D721Med (cell line): ENCODE measurements around the gene ZSCAN25.
"Not testable (repeated sequence)": the region's sequence is repeated elsewhere in the genome, so short reads cannot be mapped to it uniquely, and the experiment has no call there.

Source experiments
- DNase-seq: peaks from one replicate; pipeline ENCODE4 v3.0.0; 2011; ENCODE audit warnings: low spot score; ENCODE audit not compliant: insufficient read length
- FAIRE-seq: peaks from 2 replicates; lab custom pipeline; 2011; peaks lifted over from hg19 to GRCh38; lab: Jason Lieb, UNC
- CTCF ChIP-seq: IDR thresholded peaks from 2 replicates; pipeline ENCODE4 v1.5.1; 2012; ENCODE audit warnings: mild to moderate bottlenecking, control low read depth; ENCODE audit not compliant: insufficient read depth; ENCODE audit errors: missing control alignments

ZSCAN25 gene

GRCh38 chr7:99625961-99626360 lies 9.2 kb downstream of the ZSCAN25 start:
- FAIRE-seq = no peak
- no peak for DNase-seq
- TF ChIP-seq CTCF = no peak

- no peak for TF ChIP-seq CTCF
- no peak for FAIRE-seq
Observed at GRCh38 chr7:99626661-99627060, 9.9 kb downstream of the ZSCAN25 start.

GRCh38 chr7:99627513-99627912 lies 10.8 kb downstream of the ZSCAN25 start:
- DNase-seq (no peak), FAIRE-seq (no peak)
- TF ChIP-seq CTCF = no peak

More at GRCh38 chr7:99626661-99627060, 9.9 kb downstream of the ZSCAN25 start:
- no peak for DNase-seq

- no peak for TF ChIP-seq CTCF
- FAIRE-seq (no peak), DNase-seq (no peak)
Observed at GRCh38 chr7:99628471-99629465, 12.0 kb downstream of the ZSCAN25 start.

- no peak for TF ChIP-seq CTCF
- no peak for DNase-seq
- FAIRE-seq = no peak
Observed at GRCh38 chr7:99629643-99630042, 12.9 kb downstream of the ZSCAN25 start.

GRCh38 chr7:99631295-99632109 lies 14.8 kb downstream of the ZSCAN25 start:
- FAIRE-seq (no peak), DNase-seq (no peak)

GRCh38 chr7:99637414-99637813 lies 20.7 kb downstream of the ZSCAN25 start:
- not testable (repeated sequence) for DNase-seq, FAIRE-seq

More at GRCh38 chr7:99631295-99632109, 14.8 kb downstream of the ZSCAN25 start:
- no peak for TF ChIP-seq CTCF
